Activated naive CD8-positive, alpha-beta T cell treated with anti-CD3 and anti-CD28 coated beads, Interleukin-2, amount 50 U/mL, for 24 hours (primary cell): ENCODE data around the gene TMEM247.

ENCODE experiments used
- ATAC-seq: fragments of 150-1000 bp; cut with Tn5 transposase; one replicate; pipeline ENCODE4 v1.10.0; 2021
- DNase-seq: peaks from one replicate; pipeline ENCODE4 v3.0.0; 2021
- H3K27ac Mint-ChIP-seq: one replicate; pipeline ENCODE4 v1.8.0; 2021; ENCODE audit warnings: mild to moderate bottlenecking, mixed read lengths
- H3K27me3 Mint-ChIP-seq: one replicate; pipeline ENCODE4 v1.8.0; 2021; ENCODE audit warnings: mixed read lengths
- H3K36me3 Mint-ChIP-seq: one replicate; pipeline ENCODE4 v1.8.0; 2021; ENCODE audit warnings: low read depth, mixed read lengths
- H3K4me1 Mint-ChIP-seq: one replicate; pipeline ENCODE4 v1.8.0; 2021; ENCODE audit warnings: mixed read lengths
- H3K4me3 Mint-ChIP-seq: one replicate; pipeline ENCODE4 v1.8.0; 2021; ENCODE audit warnings: mild to moderate bottlenecking, moderate library complexity, mixed read lengths
- H3K9me3 Mint-ChIP-seq: one replicate; pipeline ENCODE4 v1.8.0; 2021; ENCODE audit warnings: mixed read lengths

TMEM247 gene

GRCh38 chr2:46489423-46490174 lies 10.2 kb downstream of the TMEM247 start:
- Mint-ChIP-seq H3K4me1 (peaks cover 5% of the 10 kb centered on the region), H3K36me3 (no peaks in the 10 kb centered on the region), H3K9me3 (no peaks in the 10 kb centered on the region), H3K4me3 (no peak overlapping the region), H3K27me3 (no peaks in the 10 kb centered on the region), H3K27ac (no peak overlapping the region)
- DNase-seq: no peak
- no peak for ATAC-seq

- Mint-ChIP-seq H3K4me3 (no peak overlapping the region), H3K36me3 (no peaks in the 10 kb centered on the region), H3K27me3 (no peaks in the 10 kb centered on the region), H3K9me3 (no peaks in the 10 kb centered on the region), H3K4me1 (peaks cover 6% of the 10 kb centered on the region), H3K27ac (no peak overlapping the region)
- DNase-seq (no peak), ATAC-seq (no peak)
These were observed 11.3 kb downstream of the TMEM247 start for GRCh38 chr2:46490521-46491141.

- no peak overlapping the region for H3K4me3 Mint-ChIP-seq
- H3K4me1 Mint-ChIP-seq: peaks cover 6% of the 10 kb centered on the region
- DNase-seq: no peak
- no peak overlapping the region for H3K27ac Mint-ChIP-seq
- H3K27me3 Mint-ChIP-seq: no peaks in the 10 kb centered on the region
- no peaks in the 10 kb centered on the region for H3K9me3 Mint-ChIP-seq
- H3K36me3 Mint-ChIP-seq: no peaks in the 10 kb centered on the region
- no peak for ATAC-seq
These were observed 12.9 kb downstream of the TMEM247 start for GRCh38 chr2:46492301-46492700.

DNA sequence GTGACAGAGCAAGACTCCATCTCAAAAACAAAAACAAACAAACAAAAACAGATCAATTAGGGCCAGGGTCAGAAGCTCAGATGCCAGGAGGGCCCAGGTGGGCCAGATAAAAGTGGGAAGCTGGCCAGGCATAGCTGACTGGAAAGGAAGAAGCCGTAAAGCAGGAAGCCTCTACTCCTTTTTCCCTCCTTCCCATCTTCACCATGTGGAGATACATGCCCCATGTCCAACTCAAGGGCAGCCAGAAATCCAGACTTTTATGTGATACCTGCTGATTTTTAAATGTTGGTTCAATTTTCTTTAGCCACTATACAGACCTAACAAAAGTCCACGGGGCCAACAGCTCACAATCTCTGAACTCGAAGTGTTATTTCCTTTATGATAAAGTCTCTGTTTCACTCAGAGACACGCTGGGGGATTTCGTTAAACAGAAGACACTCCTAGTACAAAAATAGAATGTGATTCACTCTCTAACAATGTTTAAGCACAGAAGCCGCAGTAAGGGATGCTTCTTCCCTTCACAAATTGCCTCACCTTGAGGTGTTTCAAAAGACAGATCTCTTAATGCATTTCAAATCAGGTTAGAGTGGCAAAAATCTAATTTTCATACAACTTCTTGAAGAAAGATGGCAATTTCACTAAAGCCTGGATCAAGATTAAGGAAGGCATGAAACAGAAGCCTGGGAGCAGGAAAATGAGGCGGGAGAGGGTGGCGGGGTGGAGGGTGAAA lies 14.0 kb downstream of the TMEM247 start:
- Mint-ChIP-seq H3K27ac (no peak overlapping the region), H3K36me3 (no peaks in the 10 kb centered on the region), H3K4me1 (peaks cover 6% of the 10 kb centered on the region), H3K4me3 (no peak overlapping the region), H3K9me3 (no peaks in the 10 kb centered on the region), H3K27me3 (peaks cover 2% of the 10 kb centered on the region)
- ATAC-seq (peak; percentile 44), DNase-seq (no peak)

DNA sequence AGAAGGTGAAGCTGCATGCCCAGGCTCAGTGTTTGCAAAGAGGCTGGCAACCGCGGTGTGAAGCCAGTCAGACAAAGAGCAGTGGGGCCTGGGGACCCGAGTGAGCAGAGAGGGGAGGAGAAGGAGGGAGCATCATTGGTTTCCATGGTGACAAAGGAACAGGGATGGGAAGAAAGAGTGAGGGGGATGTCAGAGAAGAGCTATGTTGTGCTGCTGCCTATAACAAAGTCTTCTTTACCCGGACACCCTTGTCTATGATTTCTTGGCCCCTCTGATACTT lies 14.5 kb downstream of the TMEM247 start:
- Mint-ChIP-seq H3K27me3 (peaks cover 3% of the 10 kb centered on the region), H3K9me3 (no peaks in the 10 kb centered on the region), H3K36me3 (no peaks in the 10 kb centered on the region), H3K4me1 (peaks cover 7% of the 10 kb centered on the region), H3K27ac (no peak overlapping the region), H3K4me3 (no peak overlapping the region)
- no peak for DNase-seq
- ATAC-seq: no peak

GRCh38 chr2:46494596-46494995 lies 15.2 kb downstream of the TMEM247 start:
- DNase-seq (no peak), ATAC-seq (no peak)
- Mint-ChIP-seq H3K27me3 (peaks cover 4% of the 10 kb centered on the region), H3K4me3 (no peak overlapping the region), H3K9me3 (no peaks in the 10 kb centered on the region), H3K4me1 (peaks cover 14% of the 10 kb centered on the region), H3K27ac (no peak overlapping the region), H3K36me3 (no peaks in the 10 kb centered on the region)

GRCh38 chr2:46495231-46496030 lies 16.1 kb downstream of the TMEM247 start:
- no peak overlapping the region for H3K27ac Mint-ChIP-seq
- H3K36me3 Mint-ChIP-seq: no peaks in the 10 kb centered on the region
- peaks cover 4% of the 10 kb centered on the region for H3K27me3 Mint-ChIP-seq
- H3K4me1 Mint-ChIP-seq: peaks cover 20% of the 10 kb centered on the region
- H3K9me3 Mint-ChIP-seq: no peaks in the 10 kb centered on the region
- ATAC-seq (no peak), DNase-seq (no peak)
- no peak overlapping the region for H3K4me3 Mint-ChIP-seq

DNA sequence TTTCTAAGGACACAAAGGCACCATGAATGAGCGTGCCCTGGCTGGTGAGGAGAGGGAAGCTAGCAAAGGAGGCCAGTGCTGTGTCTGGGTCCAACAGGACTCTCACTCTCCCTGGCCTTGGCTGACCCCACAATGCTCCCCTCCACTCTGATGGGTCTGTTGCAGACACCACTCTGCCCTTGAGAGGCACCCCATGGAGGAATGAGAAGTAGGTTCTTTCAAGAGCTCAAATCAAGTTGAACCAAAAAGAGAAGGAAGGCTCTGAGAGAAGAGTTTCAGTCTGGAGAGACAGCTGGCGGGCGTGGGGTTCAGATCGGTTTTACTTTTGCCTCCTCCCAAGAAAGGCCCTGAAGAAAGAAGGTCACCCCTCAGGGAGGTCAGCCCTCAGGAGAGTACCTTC lies 18.4 kb downstream of the TMEM247 start:
- Mint-ChIP-seq H3K4me1 (peaks cover 20% of the 10 kb centered on the region), H3K36me3 (no peaks in the 10 kb centered on the region), H3K27ac (no peak overlapping the region), H3K9me3 (no peaks in the 10 kb centered on the region), H3K27me3 (peaks cover 4% of the 10 kb centered on the region), H3K4me3 (no peak overlapping the region)
- ATAC-seq (no peak), DNase-seq (no peak)

GRCh38 chr2:46498681-46499080 lies 19.3 kb downstream of the TMEM247 start:
- peaks cover 4% of the 10 kb centered on the region for H3K27me3 Mint-ChIP-seq
- no peak for DNase-seq
- peaks cover 19% of the 10 kb centered on the region for H3K4me1 Mint-ChIP-seq
- ATAC-seq: no peak
- H3K9me3 Mint-ChIP-seq: no peaks in the 10 kb centered on the region
- peak overlapping the region; percentile 91 for H3K4me3 Mint-ChIP-seq
- H3K27ac Mint-ChIP-seq: no peak overlapping the region
- H3K36me3 Mint-ChIP-seq: no peaks in the 10 kb centered on the region

DNA sequence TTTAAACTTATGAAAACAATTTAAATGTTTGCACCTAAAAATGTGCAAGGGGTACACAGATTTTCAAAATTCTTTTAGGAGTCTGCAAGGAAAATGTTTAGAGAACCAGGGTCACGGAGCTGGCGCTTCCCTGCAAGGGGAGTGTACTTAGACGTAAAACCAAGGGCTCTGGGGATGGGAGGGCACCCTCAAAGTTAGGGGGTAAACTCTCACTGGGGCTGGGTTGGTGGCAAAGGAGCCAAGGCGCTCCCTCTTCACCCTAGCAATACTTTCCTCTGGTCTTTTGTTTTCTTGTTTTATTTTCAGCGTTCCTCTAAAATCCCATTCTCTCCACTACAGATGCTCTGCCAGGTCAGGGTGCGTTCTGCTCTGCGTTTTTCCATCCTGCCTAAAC lies 20.0 kb downstream of the TMEM247 start:
- H3K27me3 Mint-ChIP-seq: peaks cover 4% of the 10 kb centered on the region
- H3K36me3 Mint-ChIP-seq: no peaks in the 10 kb centered on the region
- H3K4me1 Mint-ChIP-seq: peaks cover 16% of the 10 kb centered on the region
- no peaks in the 10 kb centered on the region for H3K9me3 Mint-ChIP-seq
- H3K27ac Mint-ChIP-seq: no peak overlapping the region
- ATAC-seq (no peak), DNase-seq (no peak)
- H3K4me3 Mint-ChIP-seq: peak overlapping the region; percentile 91

DNA sequence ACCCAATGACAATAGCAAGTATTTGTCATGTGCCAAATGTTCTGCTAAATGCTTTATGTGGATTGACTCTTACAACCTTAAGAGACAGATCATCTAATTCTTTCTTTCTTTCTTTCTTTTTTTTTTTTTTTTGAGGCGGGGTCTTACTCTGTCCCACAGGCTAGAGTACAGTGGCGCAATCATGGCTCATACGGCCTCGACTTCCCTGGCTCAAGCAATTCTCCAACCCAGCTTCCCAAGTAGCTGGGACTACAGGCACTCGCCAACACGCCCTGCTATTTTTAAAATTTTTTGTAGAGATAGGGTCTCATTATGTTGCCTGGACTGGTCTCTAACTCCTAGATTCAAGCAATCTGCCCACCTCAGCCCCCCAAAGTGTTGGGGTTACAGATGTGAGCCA lies 21.4 kb downstream of the TMEM247 start:
- ATAC-seq (no peak), DNase-seq (no peak)
- H3K4me3 Mint-ChIP-seq: no peak overlapping the region
- peaks cover 4% of the 10 kb centered on the region for H3K27me3 Mint-ChIP-seq
- no peaks in the 10 kb centered on the region for H3K36me3 Mint-ChIP-seq
- peaks cover 14% of the 10 kb centered on the region for H3K4me1 Mint-ChIP-seq
- no peak overlapping the region for H3K27ac Mint-ChIP-seq
- no peaks in the 10 kb centered on the region for H3K9me3 Mint-ChIP-seq

DNA sequence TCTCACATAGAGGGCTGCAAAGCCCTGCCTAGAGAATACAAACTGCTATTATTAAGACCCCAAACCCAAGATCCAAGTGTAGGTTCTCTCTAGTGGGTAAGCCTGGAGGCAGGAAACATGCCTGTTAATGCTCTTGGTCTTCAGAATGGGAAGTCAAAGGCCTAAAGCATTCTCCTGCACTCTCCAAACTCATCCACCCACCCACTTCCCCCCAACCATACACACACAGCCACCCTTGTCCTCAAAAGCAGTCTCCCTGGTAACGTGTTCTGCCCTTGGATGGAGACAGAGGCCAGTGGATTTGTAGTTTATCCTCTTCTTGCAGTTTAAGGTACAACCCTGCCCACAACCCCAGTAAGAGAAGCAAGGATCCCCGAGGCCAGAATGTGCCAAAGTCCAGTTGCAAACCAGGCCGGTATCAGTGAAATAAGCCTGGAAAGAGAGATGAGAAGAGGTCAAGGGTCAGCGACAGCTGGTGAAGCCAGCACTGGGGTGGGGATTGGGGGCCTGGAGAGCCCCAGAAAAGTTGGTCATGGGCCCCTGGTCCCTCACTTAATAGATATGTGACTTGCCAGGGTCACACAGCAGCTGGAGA lies 23.0 kb downstream of the TMEM247 start:
- Mint-ChIP-seq H3K9me3 (no peaks in the 10 kb centered on the region), H3K4me1 (peaks cover 14% of the 10 kb centered on the region), H3K4me3 (no peak overlapping the region), H3K27me3 (peaks cover 4% of the 10 kb centered on the region), H3K27ac (no peak overlapping the region), H3K36me3 (no peaks in the 10 kb centered on the region)
- DNase-seq (no peak), ATAC-seq (no peak)

DNA sequence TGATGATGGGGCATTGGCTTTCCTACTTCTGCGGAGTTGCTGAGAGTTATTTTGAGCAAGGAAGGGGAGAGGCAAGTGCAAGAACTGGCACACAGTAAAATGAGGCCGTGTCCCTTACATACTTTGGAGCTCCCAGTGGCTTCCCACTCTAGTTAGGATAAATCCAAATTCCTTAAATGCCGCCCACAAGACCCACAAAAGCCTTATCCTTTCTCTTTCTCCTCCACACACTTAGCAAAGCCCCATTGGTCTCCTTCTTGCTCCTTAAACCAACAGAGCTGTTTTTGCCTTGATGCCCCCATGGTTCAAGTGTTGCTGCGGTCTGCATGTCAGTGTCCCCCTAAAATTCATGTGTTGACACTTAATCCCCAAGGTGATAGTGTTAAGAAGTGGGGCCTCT lies 24.3 kb downstream of the TMEM247 start:
- no peak overlapping the region for H3K27ac Mint-ChIP-seq
- ATAC-seq: no peak

GRCh38 chr2:46504221-46504620 lies 24.9 kb downstream of the TMEM247 start:
- H3K36me3 Mint-ChIP-seq: no peaks in the 10 kb centered on the region
- no peak for ATAC-seq
- no peaks in the 10 kb centered on the region for H3K9me3 Mint-ChIP-seq
- peaks cover 10% of the 10 kb centered on the region for H3K4me1 Mint-ChIP-seq
- no peaks in the 10 kb centered on the region for H3K27me3 Mint-ChIP-seq
- no peak for DNase-seq
- H3K27ac Mint-ChIP-seq: no peak overlapping the region
- H3K4me3 Mint-ChIP-seq: no peak overlapping the region

More for the DNA sequence above, 24.3 kb downstream of the TMEM247 start:
- Mint-ChIP-seq H3K4me3 (no peak overlapping the region), H3K9me3 (no peaks in the 10 kb centered on the region), H3K4me1 (peaks cover 14% of the 10 kb centered on the region), H3K36me3 (no peaks in the 10 kb centered on the region), H3K27me3 (peaks cover 2% of the 10 kb centered on the region)
- DNase-seq: no peak
